HG02678 (cell line): ENCODE data around the gene DPYSL3.

ENCODE experiments used
- ATAC-seq: cut with Tn5 transposase; IDR thresholded peaks from one replicate; pipeline ENCODE4 v1.9.1; 2021; ENCODE audit warnings: mild to moderate bottlenecking, moderate library complexity; ENCODE audit not compliant: unreplicated experiment

DPYSL3 gene

GRCh38 chr5:147441191-147441695 lies 68.6 kb downstream of the DPYSL3 start:
- no peak for ATAC-seq

GRCh38 chr5:147439254-147439653 lies 70.6 kb downstream of the DPYSL3 start:
- ATAC-seq, result no peak

DNA sequence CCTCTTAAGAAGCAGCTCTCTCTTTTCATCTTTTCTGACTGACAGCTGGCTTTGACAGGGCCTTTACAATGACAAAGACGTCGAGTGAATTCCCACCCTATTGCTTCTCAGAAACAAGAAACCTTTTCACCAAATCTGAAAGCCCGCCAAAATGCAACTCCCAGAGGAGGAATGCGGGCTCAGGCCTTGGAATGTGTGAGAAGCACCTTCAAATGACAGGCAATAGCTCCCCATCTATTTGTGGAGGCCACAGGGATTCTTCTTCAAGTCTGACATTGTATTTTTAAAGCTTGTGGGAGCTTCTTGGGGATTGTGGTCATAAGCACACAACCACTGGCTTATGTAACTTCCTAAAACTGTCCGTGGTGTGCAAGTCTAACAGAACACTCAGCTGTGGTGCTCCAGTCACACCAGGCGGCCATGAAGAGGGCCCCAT lies 72.7 kb downstream of the DPYSL3 start:
- ATAC-seq, result no peak

DNA sequence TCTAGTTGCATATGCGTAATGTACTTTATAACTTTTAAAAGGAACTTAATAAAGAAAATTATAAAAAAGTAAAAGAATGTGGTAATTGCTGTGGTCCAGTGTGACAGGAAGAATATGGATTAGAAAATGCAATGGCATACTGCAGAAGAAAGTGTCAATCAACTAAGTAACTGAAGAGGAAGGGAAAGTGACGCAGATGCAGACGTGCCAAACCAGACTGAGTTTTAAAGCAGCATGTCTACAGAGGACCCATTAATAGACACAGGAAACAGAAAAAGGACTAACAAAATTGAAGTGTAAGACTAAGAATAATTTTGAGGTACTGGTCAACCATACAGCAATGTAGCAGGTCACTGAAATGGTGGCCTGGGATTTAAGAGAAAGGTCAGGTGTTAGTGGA lies 73.3 kb downstream of the DPYSL3 start:
- ATAC-seq, result no peak

- ATAC-seq, result no peak
Observed at GRCh38 chr5:147434049-147434448, 75.8 kb downstream of the DPYSL3 start.

DNA sequence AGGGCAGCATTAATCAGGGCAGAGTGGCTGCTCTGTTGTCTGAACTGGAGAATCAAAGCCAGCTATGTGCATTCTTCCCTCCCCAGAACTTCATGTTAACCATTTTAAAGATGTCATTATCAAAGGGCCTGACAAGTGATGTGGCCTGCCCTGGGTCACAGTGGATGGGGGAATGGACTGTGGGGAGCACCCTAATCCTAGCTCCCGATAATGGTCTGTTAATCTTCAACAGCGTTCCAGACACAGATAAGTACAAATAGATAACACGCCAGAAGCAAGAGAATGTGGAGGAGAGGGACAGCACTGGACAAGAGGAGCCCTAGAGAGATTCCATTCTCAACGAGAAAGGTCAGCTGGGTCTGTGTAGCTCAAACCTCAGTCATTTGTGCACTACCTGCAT lies 77.5 kb downstream of the DPYSL3 start:
- no peak for ATAC-seq

DNA sequence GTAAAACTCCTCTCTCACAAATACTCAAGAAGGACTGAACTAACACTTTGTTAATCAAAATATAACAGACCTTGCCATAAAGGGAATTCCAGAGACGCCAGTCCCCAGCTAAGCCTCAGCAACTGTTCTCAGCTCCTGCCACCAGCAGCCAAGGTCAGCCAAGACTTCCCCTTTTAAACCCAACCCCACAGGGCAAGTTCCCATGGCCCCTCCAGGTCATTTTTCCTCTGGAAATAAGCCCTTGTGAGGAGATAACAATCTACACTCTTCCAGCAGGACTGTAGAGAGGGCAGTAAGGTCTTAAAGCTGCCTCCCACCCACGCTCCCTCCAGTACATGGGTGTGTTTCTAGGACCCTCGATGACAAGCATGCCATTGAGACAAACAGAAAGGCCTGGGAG lies 78.3 kb downstream of the DPYSL3 start:
- ATAC-seq, result no peak

DNA sequence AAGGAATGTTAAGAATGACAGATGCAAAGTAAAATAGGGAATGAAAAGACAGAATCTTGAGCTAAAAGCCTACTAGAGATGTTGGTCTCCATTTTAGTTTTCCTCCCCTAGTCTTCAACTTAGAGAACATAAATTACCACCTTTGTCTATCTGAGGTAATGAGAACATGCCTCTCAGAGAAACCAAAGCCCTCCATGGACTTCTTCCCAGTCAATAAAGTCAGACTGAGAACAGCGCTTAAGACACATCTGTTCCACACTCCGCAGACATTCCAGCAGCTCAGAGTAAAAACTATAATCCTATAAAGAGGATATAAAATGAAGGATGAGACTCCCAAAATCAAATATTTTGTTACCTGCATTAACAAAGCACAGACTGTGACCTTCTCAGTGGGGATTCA lies 79.2 kb downstream of the DPYSL3 start:
- no peak for ATAC-seq

- ATAC-seq, result no peak
Observed at GRCh38 chr5:147427521-147428401, 82.1 kb downstream of the DPYSL3 start.

- no peak for ATAC-seq
Observed at GRCh38 chr5:147426640-147427327, 83.1 kb downstream of the DPYSL3 start.

- no peak for ATAC-seq
Observed at GRCh38 chr5:147418613-147419012, 91.3 kb downstream of the DPYSL3 start.

DNA sequence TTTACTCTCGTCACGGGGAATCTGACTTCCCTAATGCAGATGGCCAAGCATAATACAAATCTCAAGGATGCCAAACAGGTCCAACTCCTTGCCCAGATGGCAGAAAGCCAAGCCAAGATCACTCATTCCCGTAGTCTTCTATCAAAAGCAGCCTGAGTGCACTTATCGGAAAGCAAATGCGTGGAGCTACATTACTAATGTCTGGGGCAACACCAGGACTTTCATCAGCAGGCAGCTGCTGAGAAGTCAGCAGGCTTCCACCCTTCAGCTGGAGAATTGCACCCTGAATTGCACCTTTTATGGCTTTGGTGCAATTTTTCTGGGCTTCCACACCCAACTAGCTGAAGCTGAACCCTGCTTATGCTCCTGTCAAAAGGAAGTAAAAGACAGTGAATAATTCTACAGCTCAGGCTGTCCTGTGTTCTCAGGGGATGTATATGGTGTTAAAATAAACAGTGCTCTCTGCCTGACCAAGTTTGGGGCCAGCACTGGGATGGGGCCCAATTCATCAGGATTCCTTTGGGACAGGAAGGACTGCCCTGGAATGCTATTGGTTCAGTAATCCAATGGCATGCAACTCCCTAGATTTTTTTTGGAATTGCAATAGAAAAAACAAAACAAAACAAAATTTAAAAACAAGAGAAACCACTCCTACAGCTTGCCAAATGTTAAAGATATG lies 92.6 kb downstream of the DPYSL3 start:
- no peak for ATAC-seq

DNA sequence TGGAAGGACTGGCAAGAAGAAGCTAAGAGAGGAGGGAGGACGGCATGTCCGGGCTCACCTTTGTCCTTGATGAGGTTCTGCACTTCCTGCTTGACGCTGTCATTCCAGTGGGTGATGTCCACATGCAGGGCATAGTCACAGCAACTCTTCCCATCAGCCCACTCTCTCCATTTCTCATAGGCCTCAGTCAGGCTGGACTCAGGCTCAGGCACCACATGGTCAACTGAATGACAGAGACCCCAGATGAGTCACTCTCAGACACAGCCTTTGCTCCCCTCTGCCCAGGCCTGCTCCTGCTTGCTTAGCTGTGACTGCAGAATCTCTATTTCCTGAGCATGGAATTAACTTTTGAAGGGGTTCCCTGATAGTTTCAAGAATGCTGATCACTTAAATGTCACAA lies 94.2 kb downstream of the DPYSL3 start:
- no peak for ATAC-seq

DNA sequence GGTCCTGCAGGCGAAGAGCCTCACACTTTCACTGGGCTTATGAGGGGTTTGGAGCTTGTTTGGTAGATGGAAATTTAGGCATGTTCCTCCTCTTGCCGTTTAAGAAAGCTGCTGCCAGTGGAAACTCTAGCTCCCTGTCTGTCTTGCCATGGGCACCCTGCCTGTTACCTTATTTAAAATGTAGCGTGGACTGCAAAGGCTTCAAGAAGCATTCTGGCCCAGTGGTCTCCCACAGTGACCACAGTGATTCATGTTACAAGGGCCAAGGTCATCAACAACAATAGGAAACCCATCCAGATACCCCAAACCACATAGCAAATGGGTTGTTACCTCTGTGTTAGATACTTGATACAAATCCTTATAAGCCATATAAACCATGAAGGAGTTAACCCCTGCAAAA lies 96.6 kb downstream of the DPYSL3 start:
- no peak for ATAC-seq

DNA sequence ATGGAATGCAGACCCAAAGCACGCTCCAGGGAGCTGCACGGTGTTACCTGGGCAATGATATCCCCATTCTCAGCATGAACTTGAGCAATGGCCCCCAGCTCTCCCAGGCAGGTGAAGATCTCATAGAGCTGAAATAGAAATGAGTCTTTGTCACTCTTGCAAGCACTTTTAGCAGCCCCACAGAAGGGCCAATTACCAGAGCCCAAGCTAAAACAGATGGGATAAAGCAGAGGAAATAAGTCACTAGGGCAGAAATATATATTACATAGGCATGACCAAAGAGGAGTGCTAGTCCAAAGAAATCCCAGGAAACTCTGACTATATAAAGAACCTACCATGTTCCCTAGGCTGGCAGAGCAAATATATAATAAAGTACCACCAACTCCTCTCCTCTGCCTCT lies 97.3 kb downstream of the DPYSL3 start:
- ATAC-seq, result no peak

- no peak for ATAC-seq
Observed at GRCh38 chr5:147411359-147412319, 98.2 kb downstream of the DPYSL3 start.

DNA sequence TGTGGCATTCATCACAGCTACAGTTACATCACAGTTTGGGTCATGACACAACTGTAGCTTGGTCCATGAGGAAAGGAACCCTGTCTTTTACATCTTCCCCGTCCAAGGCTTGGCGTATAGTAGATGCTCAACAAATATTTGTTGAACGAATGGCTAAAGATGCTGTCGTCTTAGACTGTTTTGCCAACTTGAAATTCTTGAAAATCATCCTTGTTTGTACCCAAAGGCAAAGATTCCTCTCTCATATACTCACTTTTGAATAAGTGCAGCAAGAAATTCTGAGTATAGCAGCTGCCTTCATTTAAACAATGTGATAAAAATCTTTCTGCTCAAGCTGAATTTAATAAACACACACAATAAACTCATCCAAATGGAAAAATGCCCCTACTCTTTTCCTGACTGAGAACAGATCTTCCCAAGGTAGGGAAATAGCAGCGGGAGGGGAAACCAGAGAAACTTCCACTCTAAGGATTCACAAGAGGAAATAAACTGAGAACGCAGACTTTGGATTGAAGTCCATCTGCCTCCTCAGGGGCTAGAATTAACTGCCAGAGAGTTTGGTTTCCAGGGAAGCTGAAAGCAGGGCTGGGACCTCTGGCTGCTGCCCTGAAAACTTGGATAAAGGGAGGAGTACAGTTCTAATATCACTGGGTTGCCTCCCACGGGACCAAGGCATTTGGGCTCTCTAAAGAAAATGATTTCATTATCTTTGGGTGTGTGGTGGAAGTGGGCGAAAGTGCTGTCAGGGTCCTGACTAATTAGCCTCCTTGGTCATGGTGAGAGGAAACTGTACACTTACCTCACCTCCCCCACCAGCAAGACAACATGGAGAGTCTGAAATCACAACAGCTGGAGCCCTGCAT lies 99.1 kb downstream of the DPYSL3 start:
- ATAC-seq, result no peak

DNA sequence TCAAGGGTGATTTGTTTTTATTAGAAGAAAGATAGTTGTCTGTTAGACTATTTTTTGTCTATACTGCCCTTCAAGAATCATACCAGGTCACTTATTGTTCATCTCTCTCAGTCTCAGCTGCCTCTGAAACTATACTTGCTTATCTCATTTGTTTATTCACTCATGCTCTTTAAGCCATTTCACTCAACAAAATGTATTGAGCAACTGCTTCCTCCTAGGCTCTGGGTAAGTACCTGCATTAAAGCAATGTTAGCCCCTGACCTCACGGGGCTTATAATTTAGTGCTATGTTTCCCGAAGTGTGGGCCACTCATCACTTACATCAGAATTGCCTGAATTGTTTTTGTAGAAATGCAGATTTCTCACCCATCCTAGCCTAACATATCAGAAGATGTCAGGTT lies 100.9 kb downstream of the DPYSL3 start:
- no peak for ATAC-seq

GRCh38 chr5:147407094-147407681 lies 102.7 kb downstream of the DPYSL3 start:
- no peak for ATAC-seq
